Measurements from ENCODE around the gene ZNF683.

ZNF683 gene

GRCh38 chr1:26327956-26328362, 44.6 kb downstream of the ZNF683 start:
- Histone ChIP-seq H3K27me3 (replicated peaks; ENCODE audit: control insufficient read depth, insufficient read depth, low read length) (no peaks in the 10 kb centered on the region), H3K4me3 (replicated peaks; ENCODE audit: low read depth, low read length) (no peak overlapping the region), H3K36me3 (ENCODE audit: control insufficient read depth, insufficient read depth, low read length) (peaks cover 5% of the 10 kb centered on the region; the same call in 1 of the 2 replicates)
- TF ChIP-seq, protein P1, sequence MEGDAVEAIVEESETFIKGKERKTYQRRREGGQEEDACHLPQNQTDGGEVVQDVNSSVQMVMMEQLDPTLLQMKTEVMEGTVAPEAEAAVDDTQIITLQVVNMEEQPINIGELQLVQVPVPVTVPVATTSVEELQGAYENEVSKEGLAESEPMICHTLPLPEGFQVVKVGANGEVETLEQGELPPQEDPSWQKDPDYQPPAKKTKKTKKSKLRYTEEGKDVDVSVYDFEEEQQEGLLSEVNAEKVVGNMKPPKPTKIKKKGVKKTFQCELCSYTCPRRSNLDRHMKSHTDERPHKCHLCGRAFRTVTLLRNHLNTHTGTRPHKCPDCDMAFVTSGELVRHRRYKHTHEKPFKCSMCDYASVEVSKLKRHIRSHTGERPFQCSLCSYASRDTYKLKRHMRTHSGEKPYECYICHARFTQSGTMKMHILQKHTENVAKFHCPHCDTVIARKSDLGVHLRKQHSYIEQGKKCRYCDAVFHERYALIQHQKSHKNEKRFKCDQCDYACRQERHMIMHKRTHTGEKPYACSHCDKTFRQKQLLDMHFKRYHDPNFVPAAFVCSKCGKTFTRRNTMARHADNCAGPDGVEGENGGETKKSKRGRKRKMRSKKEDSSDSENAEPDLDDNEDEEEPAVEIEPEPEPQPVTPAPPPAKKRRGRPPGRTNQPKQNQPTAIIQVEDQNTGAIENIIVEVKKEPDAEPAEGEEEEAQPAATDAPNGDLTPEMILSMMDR (IDR thresholded peaks at IDR 0.05; ENCODE audit: insufficient read depth, low read length, poor library complexity, severe bottlenecking), result no peak
- DNase-seq (ENCODE audit: extremely low read depth, insufficient read length), result no peak

DNA sequence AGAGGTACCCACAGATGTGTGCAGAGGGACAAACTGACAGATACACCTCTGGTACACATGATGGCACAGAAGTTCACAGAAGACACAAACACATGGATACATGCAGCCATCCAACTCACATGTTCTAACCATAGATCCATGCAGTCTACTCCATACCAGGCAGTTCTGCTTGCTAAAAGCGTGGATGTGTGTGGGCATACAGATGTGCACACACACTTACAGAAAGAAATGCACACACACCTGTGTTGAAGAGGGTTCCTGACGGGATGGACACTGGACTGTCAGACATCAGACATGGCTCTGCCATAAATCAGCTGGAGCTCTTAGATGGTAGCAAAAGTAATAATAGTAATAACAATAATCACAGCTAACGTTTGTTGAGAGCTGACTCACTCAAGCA, 48.0 kb downstream of the ZNF683 start:
- DNase-seq (ENCODE audit: extremely low read depth, insufficient read length), result no peak
- Histone ChIP-seq H3K4me3 (replicated peaks; ENCODE audit: low read depth, low read length) (no peak overlapping the region), H3K27me3 (replicated peaks; ENCODE audit: control insufficient read depth, insufficient read depth, low read length) (no peaks in the 10 kb centered on the region), H3K36me3 (ENCODE audit: control insufficient read depth, insufficient read depth, low read length) (peaks cover 21% of the 10 kb centered on the region)
- TF ChIP-seq, protein P1 (IDR thresholded peaks at IDR 0.05; ENCODE audit: insufficient read depth, low read length, poor library complexity, severe bottlenecking), result no peak

GRCh38 chr1:26323382-26323781, 49.2 kb downstream of the ZNF683 start:
- H3K36me3 ChIP-seq (ENCODE audit: control insufficient read depth, insufficient read depth, low read length), result peaks cover 21% of the 10 kb centered on the region
- TF ChIP-seq, protein P1 (IDR thresholded peaks at IDR 0.05; ENCODE audit: insufficient read depth, low read length, poor library complexity, severe bottlenecking), result no peak
- no peaks in the 10 kb centered on the region for H3K27me3 ChIP-seq (replicated peaks; ENCODE audit: control insufficient read depth, insufficient read depth, low read length)
- no peak for DNase-seq (ENCODE audit: extremely low read depth, insufficient read length)
- H3K4me3 ChIP-seq (replicated peaks; ENCODE audit: low read depth, low read length), result no peak overlapping the region

GRCh38 chr1:26322042-26322331, 50.6 kb downstream of the ZNF683 start:
- DNase-seq (ENCODE audit: extremely low read depth, insufficient read length), result no peak
- H3K27me3 ChIP-seq (replicated peaks; ENCODE audit: control insufficient read depth, insufficient read depth, low read length), result no peaks in the 10 kb centered on the region
- TF ChIP-seq, protein P1 (IDR thresholded peaks at IDR 0.05; ENCODE audit: insufficient read depth, low read length, poor library complexity, severe bottlenecking), result no peak
- peaks cover 21% of the 10 kb centered on the region for H3K36me3 ChIP-seq (ENCODE audit: control insufficient read depth, insufficient read depth, low read length)
- H3K4me3 ChIP-seq (replicated peaks; ENCODE audit: low read depth, low read length), result no peak overlapping the region

- DNase-seq (ENCODE audit: extremely low read depth, insufficient read length), result peak; percentile 74
- Histone ChIP-seq H3K27me3 (replicated peaks; ENCODE audit: control insufficient read depth, insufficient read depth, low read length) (no peaks in the 10 kb centered on the region), H3K4me3 (replicated peaks; ENCODE audit: low read depth, low read length) (no peak overlapping the region), H3K36me3 (ENCODE audit: control insufficient read depth, insufficient read depth, low read length) (peaks cover 21% of the 10 kb centered on the region)
- TF ChIP-seq, protein P1 (IDR thresholded peaks at IDR 0.05; ENCODE audit: insufficient read depth, low read length, poor library complexity, severe bottlenecking), result peak; percentile 89
Observed at GRCh38 chr1:26321315-26322041, 51.1 kb downstream of the ZNF683 start.

DNA sequence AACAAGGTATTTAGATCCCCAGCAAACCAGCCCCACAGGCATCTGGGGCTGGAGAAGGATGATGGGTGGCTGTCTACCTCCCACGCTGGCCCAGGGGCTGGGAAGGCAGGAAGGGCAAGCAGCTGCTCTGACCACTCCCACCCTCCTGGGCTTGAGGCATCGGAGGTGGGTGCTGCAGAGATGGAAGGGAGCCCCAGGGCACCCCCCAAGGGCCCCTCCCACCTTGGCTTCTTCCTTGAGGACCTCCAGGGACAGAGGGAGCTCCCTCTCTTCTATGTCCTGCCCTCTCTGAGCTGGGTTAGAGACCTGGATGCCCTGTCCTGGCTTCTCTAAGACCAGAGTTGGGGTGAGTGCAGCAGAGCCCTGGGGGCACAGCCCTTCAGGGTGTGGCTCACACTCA, 51.7 kb downstream of the ZNF683 start:
- DNase-seq (ENCODE audit: extremely low read depth, insufficient read length), result no peak
- Histone ChIP-seq H3K27me3 (replicated peaks; ENCODE audit: control insufficient read depth, insufficient read depth, low read length) (no peaks in the 10 kb centered on the region), H3K4me3 (replicated peaks; ENCODE audit: low read depth, low read length) (no peak overlapping the region), H3K36me3 (ENCODE audit: control insufficient read depth, insufficient read depth, low read length) (peaks cover 21% of the 10 kb centered on the region)
- TF ChIP-seq, protein P1 (IDR thresholded peaks at IDR 0.05; ENCODE audit: insufficient read depth, low read length, poor library complexity, severe bottlenecking), result no peak
